CD1c-positive myeloid dendritic cell (primary cell): Measurements from ENCODE around the gene PPP6C.
"Not testable (repeated sequence)": the region's sequence is repeated elsewhere in the genome, so short reads cannot be mapped to it uniquely, and the experiment has no call there.

Experiments
- DNase-seq: peaks from one replicate; pipeline ENCODE4 v3.0.0-alpha.2; 2016; ENCODE audit errors: extremely low spot score

Gene PPP6C

GRCh38 chr9:125183054-125183453 is 6.5 kb downstream of the PPP6C start:
- no peak for DNase-seq

GRCh38 chr9:125181756-125182155 is 7.8 kb downstream of the PPP6C start:
- DNase-seq: not testable (repeated sequence)

GRCh38 chr9:125180876-125181275 is 8.7 kb downstream of the PPP6C start:
- DNase-seq: no peak

- not testable (repeated sequence) for DNase-seq
Observed at GRCh38 chr9:125179776-125180175, 9.8 kb downstream of the PPP6C start.

- no peak for DNase-seq
Observed at GRCh38 chr9:125177888-125178287, 11.7 kb downstream of the PPP6C start.

- no peak for DNase-seq
Observed at GRCh38 chr9:125176636-125177035, 13.0 kb downstream of the PPP6C start.

GRCh38 chr9:125172031-125172755 is 17.4 kb downstream of the PPP6C start:
- DNase-seq: no peak

GRCh38 chr9:125169895-125170294 is 19.7 kb downstream of the PPP6C start:
- no peak for DNase-seq

- no peak for DNase-seq
Observed at GRCh38 chr9:125166762-125167161, 22.8 kb downstream of the PPP6C start.

GRCh38 chr9:125162891-125163290 is 26.7 kb downstream of the PPP6C start:
- not testable (repeated sequence) for DNase-seq

- no peak for DNase-seq
Observed at GRCh38 chr9:125161284-125161918, 28.2 kb downstream of the PPP6C start.

GRCh38 chr9:125160750-125161149 is 28.9 kb downstream of the PPP6C start:
- no peak for DNase-seq

GRCh38 chr9:125156551-125156950 is 33.1 kb downstream of the PPP6C start:
- no peak for DNase-seq

- no peak for DNase-seq
Observed at GRCh38 chr9:125153712-125154367, 35.8 kb downstream of the PPP6C start.

GRCh38 chr9:125151730-125152129 is 37.9 kb downstream of the PPP6C start:
- DNase-seq: no peak

- DNase-seq: no peak
Observed at GRCh38 chr9:125150349-125151245, 39.0 kb downstream of the PPP6C start.

- no peak for DNase-seq
Observed at GRCh38 chr9:125147401-125147951, 42.1 kb downstream of the PPP6C start.

GRCh38 chr9:125146247-125146646 is 43.4 kb downstream of the PPP6C start:
- DNase-seq: no peak

- no peak for DNase-seq
Observed at GRCh38 chr9:125145425-125145824, 44.2 kb downstream of the PPP6C start.

GRCh38 chr9:125143377-125144090 is 46.1 kb downstream of the PPP6C start, which contains the start of gene SCAI:
Gene SCAI (minus strand): TSS chr9:125143528. CDS start chr9:125143437, 91 bp downstream.
- DNase-seq: peak; percentile 99
